DMS53 (cell line): Measurements from ENCODE around the gene MAPT.
"Not testable (repeated sequence)": the region's sequence is repeated elsewhere in the genome, so short reads cannot be mapped to it uniquely, and the experiment has no call there.

Experiments used
- DNase-seq: peaks from one replicate; lab custom pipeline; 2025; lab: John Stamatoyannopoulos, UW

Gene MAPT

DNA sequence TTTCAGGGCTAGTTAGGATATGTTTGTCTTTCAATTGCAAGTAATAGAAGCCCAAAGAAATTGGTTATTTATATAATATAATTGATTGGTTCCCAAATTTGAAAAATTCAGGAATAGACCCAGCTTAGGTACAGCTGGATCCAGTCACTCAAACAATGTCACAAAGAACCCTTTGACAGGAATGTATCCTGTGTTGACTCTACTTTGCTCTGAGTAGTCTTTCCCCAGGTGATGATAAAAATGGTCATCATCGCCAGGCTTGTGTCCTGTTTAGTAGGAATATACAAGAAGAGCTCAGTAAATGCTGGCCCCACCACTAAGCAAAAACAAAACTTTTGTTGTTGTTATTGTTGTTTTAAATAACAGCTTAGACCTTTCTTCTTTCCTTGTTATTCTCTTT is 35.0 kb downstream of the MAPT start:
- no peak for DNase-seq

DNA sequence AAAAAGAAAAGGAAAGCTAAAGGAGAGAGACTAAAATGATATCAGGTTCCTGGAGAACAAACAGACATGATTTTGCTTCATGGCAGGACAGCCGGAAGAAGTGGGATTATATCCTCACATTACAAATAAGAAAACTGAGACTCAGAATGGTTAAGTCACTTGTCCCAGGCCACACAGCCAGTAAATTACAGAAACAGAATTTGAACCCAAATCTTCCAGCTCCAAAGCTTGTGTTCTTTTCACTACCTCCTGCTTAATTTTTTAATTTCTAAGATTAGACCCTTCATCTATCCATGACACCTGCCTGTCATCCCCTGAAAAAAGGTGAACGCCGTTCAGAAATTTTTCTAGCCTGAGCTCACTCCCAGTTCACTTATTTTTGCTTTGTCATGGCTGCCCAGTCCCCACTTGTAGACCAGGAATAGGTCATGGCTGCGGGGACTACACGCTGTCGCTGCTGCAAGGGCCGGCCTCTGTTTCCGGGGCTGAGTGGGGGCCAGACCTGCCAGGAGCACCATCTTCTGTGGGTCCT is 36.1 kb downstream of the MAPT start:
- no peak for DNase-seq

DNA sequence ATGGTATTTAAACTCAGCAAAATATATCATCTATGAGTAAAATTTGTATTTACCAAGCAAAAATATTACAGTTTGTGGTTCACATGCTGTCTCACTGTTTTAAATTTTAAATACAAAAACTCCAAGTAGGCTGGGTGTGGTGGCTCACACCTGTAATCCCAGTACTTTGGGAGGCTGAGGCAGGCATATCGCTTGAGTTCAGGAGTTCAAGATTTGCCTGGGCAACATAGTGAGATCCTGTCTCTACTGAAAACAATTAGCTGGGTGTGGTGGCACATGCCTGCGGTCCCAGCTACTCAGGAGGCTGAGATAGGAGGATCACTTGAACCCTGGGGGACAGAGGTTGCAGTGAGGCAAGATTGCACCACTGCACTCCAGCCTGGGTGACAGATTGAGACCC is 37.3 kb downstream of the MAPT start:
- DNase-seq, result no peak

DNA sequence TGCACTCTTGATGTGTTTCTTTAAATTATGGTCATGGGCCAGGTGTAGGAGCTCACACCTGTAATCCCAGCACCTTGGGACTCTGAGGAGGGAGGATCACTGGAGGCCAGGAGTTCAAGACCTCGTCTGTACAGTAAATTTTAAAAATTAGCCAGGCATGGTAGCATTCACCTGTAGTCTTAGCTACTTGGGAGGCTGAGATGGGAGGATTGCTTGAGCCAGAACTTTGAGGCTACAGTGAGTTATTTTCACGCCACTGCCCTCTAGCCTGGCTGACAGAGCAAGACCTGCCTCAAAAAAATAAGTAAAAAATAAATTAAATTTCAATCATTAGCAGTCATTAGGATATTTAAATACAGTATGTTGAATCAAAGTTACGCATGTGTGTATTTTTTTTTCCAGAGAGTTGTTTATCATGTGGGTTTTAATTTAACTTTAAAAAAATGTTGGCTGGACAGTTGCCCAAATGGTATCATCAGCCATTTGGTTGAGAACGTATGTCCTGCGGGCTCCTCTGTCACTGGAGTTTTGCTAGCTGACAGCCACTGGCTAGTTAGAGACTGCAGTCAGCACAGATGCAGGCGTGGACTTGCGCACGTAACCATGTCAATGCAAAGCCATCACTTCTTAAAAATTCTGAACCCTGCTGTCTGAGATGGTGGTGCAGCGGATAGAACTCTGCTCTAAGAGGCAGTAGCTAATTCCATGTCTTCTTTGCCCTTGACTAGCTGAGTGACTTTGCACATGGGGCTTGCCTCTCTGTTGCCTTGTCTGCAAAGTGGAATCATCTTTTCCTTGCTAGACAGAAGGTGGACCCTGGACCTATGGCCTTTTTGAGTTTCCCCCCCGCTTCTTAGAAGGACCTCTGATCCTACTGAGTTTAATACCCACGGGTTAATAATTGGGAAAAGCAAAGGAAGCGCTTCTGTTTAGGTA is 40.0 kb downstream of the MAPT start:
- no peak for DNase-seq

DNA sequence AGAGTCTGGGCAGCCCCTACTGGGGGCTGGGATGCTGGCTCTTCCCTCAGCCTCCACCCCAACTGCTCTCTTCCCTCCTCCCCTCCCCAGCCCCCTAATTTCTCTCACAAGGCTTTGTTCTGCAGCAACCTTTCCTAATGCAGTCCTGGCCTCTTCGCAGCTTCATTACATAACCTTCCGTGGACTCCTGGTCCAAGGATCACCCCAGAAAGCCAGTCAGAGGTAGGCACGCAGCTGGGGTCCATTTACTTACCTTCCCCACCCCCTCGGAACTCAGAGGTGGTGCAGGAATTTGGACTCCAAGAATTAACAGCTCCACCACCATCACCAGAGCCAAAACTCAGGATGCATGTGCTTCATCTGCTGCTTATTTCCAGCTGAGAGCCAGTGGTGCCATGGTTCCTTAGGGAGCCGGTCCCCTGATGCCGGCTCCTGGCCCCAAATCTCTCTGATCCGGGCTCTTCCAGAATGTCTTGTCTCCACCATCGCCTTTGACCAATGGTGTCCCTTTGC is 40.9 kb downstream of the MAPT start:
- no peak for DNase-seq

DNA sequence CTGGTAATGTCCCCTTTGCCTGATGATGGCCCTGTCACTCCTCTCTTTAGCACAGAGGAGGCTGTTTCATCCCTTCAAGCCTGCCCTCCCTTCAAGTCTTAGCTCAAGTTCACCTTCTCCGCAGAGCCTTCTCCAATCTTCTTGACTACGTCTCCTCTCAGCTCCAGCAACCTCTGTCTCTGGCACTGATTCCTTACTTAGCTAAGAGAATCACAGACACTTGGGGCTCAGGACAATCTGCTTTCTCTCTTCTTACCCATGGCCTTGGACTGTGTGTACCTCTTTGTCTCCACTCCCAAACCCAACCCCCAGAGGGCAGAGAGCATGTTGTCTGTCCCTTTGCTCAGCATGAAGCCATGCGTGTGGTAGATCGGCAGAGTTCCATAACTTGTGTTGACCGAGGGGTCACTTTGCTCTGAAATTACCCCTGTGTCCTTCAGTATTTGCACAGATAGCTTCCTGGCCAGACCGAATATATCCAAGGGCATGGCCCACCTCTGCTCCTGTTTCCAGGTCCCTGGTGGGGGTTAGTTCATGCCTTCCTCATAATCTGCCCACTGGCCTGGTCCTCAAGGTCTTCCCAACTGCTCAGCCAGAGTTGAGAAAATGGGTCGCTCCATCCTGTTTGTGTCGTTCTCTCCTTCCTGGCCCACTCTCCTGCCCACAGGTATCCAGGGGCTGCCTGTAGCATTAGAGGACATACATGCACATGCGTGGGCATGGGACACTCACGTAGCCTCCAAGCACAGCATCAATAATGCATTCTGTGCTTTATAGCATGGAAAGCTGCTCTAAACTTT is 41.6 kb downstream of the MAPT start:
- DNase-seq, result no peak

DNA sequence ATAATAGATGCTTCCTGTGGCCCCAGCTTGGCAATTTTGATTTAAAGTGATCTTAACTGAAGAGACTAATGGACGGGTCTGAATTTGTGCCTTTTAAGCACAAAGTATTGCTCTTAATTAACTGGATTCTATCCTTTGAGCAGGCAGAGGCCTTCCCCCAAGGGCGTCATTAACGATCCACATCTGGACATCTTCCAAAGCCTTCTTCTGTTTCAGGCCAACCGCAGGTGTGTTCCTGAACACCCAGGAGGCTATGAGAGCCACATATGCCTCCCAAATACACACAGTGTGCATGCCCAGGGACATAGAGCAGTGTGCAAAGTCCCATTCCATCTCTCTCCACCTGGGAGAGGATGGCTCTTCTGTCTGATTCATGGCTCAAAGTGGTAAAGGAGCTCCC is 42.3 kb downstream of the MAPT start:
- no peak for DNase-seq

DNA sequence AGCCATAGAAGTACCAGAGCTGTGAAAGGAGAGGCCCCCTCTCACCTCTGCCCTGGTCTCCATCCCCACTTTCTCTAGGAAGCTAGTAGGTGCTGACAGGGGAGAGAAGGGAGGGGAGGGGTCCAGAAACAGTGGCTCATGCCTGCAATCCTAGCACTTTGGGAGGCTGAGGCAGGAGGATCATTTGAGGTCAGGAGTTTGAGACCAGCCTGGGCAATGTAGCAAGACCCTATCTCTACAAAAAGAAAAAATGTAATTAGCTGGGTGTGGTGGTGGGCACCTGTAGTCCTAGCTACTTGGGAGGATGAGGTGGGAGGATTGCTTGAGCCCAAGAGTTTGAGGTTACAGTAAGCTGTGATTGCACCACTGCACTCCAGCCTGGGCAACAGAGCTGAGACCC is 42.8 kb downstream of the MAPT start:
- not testable (repeated sequence) for DNase-seq

DNA sequence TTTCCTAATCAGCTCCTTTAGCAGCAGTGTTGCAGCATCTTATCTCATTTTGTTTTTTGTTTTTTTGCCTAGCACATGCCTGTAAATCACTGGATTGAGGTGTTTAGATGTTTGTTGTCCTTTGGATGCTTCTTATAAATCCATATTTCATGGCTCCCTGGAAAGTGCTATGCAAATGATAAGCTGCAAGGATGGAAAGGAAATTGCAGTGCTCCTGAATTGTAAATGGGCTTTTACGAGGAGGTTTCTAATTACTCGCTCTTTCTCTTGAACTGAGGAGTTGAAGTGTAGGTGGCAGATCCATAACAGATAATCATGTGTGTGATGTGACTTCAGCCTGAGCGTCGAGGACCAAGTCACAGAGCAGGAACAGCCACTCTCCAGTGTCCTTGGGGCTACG is 45.0 kb downstream of the MAPT start:
- DNase-seq, result no peak

DNA sequence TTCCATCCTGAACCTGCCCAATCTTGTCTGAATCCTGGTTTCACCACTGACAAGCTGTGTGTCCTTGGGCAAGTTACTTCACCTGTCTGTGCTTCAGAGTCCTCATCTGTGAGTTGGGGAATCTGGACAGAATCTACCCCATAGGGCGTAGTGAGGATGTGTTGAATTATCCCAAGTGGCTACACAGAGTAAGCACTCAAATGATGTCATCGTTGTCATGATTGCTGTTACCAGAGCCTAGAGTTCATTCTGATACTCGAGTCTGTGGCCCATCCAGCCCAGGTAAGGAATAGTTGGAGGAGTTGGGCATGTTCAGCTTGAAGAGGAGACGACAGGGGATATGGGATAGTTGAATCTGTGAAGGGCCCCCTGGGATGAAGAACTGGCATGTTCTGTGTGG is 45.9 kb downstream of the MAPT start:
- DNase-seq, result no peak

DNA sequence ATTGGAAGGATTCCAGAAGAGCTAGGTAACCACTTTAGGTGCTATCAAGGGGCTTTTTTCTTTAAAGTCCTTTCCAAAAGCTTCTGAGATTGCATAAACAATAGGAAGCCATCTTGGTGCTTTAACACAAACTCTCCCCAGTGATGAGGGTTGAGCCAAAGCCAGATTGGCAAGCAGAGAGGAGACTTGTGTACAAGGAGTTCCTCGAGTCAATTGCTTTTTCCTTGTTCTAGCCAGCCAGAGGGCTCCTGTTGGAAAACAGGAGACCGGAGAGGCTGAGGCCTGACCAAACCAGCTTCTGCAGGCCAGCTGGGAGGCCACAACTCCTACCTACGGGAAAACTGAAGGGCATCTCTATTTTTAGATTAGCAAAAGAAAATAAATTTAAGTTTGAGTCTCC is 46.5 kb downstream of the MAPT start:
- DNase-seq, result no peak

DNA sequence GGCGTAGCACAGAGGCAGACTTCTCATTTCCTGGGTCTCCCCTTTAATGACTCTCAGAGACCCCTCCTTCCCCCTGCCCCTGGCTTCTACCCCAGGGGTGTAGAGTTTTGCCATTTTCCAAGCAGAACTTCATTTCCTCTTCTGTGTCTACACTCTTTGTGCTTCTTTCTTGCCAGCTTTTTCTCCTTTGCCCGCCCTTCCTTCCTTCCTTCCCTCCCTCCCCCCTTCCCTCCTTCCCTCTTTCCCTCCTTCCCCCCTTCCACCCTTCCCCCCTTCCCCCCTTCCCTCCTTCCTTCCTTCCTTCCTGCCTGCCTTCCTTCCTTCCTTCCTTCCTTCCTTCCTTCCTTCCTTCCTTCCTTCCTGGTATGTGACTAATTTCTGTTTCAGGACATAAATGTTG is 47.0 kb downstream of the MAPT start:
- DNase-seq, result no peak

DNA sequence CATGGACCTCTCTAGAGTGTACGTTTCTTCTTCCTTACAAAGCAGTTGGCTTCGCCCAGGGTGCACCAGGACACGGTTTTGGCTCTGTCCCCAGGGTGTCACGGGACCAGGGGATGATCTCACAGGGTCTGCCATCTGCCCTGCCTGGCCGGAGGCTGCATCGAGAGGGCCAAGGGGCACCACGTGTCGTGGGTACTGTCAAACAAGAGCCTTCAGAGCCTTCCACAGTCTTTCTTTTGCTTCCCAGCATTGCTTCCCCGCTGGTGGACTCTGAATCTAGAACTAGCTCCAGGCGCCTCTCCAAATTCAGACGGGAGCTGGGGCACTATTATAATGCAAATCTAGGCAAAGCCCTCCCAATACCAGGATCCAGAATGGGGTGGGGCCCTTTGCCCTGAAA is 47.9 kb downstream of the MAPT start:
- DNase-seq, result peak; percentile 51

DNA sequence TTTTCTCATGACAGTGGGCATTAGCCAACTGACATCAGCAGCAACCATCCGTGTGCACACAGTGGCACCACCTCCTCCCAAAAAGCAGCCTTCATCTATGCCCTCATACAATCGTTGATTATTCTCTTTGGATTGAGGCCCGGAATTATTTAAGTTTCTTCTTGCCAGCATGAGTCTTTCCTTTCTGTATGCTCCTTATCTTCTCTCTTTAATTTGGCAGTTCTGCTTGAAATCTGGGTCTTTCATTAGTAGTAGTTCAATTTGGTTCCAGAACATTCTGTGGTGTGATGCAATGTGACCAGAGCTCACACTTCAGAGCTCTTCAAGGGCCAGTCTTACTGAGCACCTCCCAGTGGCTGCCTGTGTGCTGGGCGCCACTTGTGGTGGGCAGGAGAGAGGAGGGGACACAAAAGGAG is 52.5 kb downstream of the MAPT start:
- no peak for DNase-seq

DNA sequence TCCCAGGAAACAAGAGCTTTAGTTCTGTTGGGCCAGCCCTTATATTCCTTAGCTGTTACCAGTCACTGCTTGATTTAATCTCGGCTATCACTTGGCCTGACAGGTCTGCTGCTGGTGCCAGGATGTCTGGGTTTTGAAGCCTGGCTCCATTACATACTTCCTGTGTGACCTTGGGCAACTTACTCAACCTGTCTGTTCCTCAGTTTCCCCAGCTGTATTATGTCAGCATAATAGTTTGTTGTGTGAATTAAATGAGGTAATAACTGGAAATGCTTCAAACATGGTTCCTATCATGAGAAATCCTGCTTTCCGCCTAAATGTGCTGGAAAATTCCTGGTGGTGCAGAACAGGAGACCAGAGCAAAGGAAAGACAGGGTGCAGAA is 54.1 kb downstream of the MAPT start:
- DNase-seq, result peak; percentile 50

DNA sequence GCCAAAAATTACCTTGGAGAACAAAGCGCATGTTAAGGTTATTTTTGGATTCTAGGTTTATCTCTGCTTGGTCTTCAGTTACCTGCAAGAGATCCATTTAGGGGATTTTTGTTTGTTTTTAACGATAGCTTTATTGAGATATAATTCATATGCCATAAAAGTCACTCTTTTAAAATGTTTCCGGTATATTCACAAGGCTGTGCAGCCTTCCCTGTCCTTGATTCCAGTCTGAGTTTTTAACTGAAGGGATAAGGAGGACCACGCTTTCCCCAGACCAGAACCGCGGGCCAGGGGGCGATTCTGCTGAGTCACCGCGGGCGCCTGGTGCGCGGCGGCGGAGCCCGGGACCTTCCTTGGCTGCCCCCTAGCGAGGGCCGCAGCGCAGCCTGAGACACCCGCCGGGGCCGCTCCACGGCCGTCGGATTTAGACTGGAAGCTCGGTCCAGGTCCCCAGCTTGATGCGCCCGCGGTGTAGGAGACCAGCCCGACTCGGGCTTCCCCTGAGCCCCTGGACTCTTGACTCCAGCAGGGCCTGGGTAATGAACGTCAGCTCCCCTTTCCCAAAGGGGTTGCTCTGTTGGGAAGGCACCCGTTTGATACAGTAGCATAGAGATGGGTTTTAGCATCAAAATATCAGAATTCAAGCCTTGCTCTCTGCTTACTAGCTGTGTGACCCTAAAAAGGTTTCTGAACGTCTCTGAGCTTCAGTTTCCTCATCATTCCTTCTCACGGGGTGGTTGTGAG is 54.7 kb downstream of the MAPT start:
- peak; percentile 93 for DNase-seq

DNA sequence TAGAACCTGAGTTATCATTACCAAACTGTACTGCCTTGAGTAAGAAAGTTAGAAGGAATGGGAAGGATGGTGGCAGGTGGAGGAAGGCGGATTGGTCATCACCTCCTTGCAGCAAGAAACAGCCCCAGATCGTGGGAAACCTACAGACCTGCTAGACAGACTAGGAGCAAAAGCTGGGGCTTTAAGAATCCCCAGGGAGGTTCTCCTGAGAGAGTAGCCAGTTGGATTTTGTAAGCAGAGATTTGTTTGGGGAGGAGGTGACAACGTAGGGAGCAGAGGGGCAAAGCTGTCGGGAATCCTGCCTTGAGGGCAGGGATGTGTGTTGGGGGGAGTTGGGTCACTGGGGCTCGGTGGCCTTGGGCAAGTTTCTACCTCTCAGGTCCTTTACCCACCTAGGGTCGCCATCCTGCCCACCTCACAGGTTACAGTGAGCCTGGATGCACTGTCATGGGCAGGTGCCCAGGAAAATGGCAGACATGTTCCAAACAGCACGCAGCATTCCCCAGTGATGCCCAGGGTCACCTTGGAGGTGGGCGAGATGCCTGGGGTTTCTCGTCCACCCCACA is 55.5 kb downstream of the MAPT start:
- DNase-seq, result no peak

DNA sequence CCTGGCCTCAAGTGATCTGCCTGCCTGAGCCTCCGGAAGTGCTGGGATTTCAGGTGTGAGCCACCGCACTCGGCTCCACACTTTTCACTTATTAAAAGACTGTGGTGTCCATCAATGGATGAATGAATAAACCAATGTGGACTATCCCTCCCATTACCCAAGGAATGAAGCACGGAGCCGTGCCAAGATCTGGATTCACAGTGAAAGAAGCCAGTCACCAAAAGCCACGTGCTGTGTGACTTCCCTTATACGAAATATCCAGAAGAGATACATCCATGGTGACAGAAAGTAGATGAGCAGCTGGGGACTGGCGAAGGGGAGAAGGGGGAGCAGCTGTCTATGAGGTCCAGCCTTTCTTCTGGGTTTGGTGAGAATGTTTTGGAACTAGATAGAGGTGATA is 56.5 kb downstream of the MAPT start:
- no peak for DNase-seq

DNA sequence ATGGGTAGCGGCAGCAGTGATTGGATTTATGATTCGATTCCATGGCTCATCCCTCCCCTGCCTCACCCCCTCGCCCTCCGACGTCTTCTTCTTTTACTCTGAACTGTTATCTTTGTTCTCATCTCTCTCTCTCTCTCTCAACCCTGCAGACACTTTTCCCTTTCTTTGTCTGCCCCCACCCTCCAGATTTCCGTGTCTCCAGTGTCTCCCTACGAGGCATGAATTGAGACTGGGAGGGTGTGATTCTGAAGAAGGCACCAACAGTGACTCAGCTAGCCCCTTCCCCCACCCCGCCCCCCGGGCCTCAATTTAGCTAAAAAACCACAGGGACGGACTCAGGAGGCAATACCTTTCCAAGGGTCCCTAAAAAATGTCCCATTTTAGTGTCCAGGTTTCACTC is 57.0 kb downstream of the MAPT start:
- DNase-seq, result no peak

DNA sequence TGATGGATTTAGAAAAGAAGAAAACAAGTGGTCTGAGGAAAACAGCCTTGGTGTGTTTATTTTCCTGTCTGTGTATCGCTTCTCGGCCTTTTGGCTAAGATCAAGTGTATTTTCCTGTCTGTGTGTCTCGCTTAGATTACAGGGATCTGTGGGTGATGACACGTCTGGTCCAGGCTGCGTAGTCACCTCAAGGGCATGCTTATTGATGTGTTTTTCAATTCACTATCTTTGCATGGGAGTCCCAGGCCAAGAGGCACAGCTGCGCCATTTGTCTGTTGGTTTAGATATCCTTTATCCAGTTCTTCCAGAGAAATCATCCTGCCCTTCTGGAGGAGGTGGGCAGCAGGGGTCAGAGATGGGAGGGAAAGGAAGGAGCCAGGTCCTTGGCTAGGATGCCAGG is 57.6 kb downstream of the MAPT start:
- DNase-seq, result peak; percentile 19

DNA sequence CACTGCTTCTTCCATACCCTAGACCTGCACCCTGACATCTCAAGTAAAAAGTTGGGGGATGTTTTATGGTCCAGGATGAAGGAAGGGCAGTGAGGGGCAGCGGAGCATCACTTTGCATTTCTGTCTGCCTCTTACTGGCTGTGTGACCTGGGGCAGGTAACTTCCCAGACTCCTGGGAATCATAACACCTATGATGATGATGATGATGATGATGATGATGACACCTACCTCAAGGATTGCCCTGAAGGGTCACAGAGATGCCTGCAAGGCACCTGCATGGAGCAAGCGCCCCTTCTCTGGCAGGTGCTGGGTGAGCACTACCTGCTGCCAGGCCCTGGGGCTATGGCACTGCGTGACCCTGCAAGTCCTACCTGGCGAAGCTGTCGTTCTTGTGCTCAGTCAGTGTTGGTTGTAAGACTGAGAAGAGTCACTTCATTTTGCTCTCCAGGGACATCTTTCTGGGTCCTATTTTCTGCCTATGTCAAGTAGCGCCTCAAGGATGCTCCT is 58.5 kb downstream of the MAPT start:
- no peak for DNase-seq

DNA sequence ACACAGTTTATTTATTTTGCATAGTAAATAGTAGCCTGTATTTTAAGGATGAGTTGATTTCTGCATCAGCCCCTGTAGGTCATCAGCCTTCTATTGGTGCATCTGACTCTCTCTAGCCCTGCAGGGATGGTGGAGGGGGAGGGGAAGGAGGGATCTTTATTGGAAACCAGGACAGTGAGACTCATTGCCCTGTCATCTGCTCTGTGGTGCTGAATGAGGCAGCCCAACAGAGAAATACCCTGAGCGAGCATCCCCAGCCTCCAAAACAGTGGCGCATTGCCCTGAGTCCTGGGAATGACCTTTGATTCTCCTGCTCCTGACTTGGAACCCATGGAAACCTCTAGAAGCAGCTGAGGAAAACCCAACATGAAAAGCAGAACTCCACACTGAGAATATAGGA is 59.2 kb downstream of the MAPT start:
- no peak for DNase-seq
